Tibial nerve (tissue), 3 donors: ENCODE measurements around the gene TSSC4.

ENCODE experiments used
- CTCF ChIP-seq, 5 experiments: fragments of 200-600 bp in 3 of 5; fragments of 450-650 bp in 2 of 5; sonication (generic) in 3 of 5; IDR thresholded peaks; one replicate each; pipeline ENCODE4 v1.5.1; 2016 to 2019; ENCODE audit warnings: antibody characterized with exemption in 5 of 5, mild to moderate bottlenecking in 3 of 5, moderate library complexity in 2 of 5
- POLR2A ChIP-seq, 2 donors: fragments of 450-650 bp; IDR thresholded peaks; one replicate each; pipeline ENCODE4 v1.6.1; 2017; ENCODE audit warnings: antibody characterized with exemption in 2 of 2, mild to moderate bottlenecking in 2 of 2, moderate library complexity in 2 of 2

GRCh38 chr11:2396471-2396870 is 4.1 kb upstream of the TSSC4 start:
- TF ChIP-seq CTCF (IDR thresholded peaks at IDR 0.05) (no peak), POLR2A (IDR thresholded peaks at IDR 0.05) (no peak)
